ENCODE measurements around the gene ODAM. TPM values are rescaled to one million over a fixed set of nuclear protein-coding genes. Genes with fewer than 3 reads are reported as not detected.
"Not testable (repeated sequence)": the region's sequence is repeated elsewhere in the genome, so short reads cannot be mapped to it uniquely, and the experiment has no call there.

Gene ODAM
- total and polyA plus RNA-seq, 2 of the 8 experiments (the other 6 are each of a cell fraction or from before 2014, with no cell fraction given) = 0.21 TPM; not detected in 1

DNA sequence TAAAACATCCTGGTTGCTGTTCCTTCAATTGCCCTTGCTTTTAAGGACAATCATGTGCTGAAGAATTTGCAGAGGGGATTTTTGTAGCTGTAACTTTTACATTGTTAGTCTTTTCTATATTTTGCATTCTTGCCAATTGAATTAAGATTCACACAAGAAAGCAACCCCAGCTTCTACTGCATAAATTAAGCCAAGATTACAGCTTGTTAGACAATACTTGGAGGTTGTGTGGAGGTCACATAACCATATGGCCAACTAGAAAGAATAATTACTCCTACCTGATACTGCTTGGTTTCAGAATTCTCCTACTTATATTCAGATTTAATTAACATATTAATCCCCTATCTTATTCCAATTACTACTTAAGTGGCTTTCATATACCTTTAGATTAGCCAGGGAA lies 26.3 kb downstream of the ODAM start:
- H4K91ac ChIP-seq (replicated peaks; ENCODE audit: insufficient read length, low read length); H3K36me3 ChIP-seq (ENCODE audit: control insufficient read depth in 2 of 4, insufficient read depth in 4 of 4, low read length in 3 of 4); H4K5ac ChIP-seq (ENCODE audit: insufficient read length, low read depth, low read length); H2AFZ ChIP-seq (ENCODE audit: low read length); H3K9me3 ChIP-seq (ENCODE audit: insufficient read depth in 2 of 2, low read depth in 1 of 2, low read length in 1 of 2); H3K4me2 ChIP-seq (ENCODE audit: insufficient read depth in 1 of 2, low read depth in 2 of 2, low read length in 2 of 2); H2BK20ac ChIP-seq (ENCODE audit: low read length); H2BK5ac ChIP-seq (ENCODE audit: low read depth, low read length); H3K79me1 ChIP-seq (ENCODE audit: low read depth, low read length); H3K27me3 ChIP-seq (replicated peaks in 1 of 4; ENCODE audit: control insufficient read depth in 3 of 4, extremely low read depth in 1 of 4, insufficient read depth in 3 of 4, low read length in 3 of 4); H3K14ac ChIP-seq (ENCODE audit: insufficient read length); H3K4ac ChIP-seq (replicated peaks; ENCODE audit: insufficient read length, low read depth, low read length); H3K18ac ChIP-seq (ENCODE audit: extremely low read depth, low read length); H3K27ac ChIP-seq (ENCODE audit: low read depth, low read length); H4K8ac ChIP-seq (ENCODE audit: extremely low read depth, insufficient read depth, low read length); H3K23me2 ChIP-seq (ENCODE audit: low read depth, low read length); H3K23ac ChIP-seq (ENCODE audit: insufficient read length); DNase-seq (ENCODE audit: low read depth in 1 of 2, low spot score in 2 of 2); H3K9ac ChIP-seq (replicated peaks in 1 of 4; ENCODE audit: extremely low read depth in 1 of 4, low read depth in 3 of 4, low read length in 3 of 4); H2BK12ac ChIP-seq (ENCODE audit: low read depth, low read length); POLR2A ChIA-PET (ENCODE audit: partially characterized antibody); H2BK15ac ChIP-seq (ENCODE audit: low read length); H3K79me2 ChIP-seq (ENCODE audit: control insufficient read depth in 1 of 2, insufficient read depth in 2 of 2, low read length in 2 of 2); H2BK120ac ChIP-seq (replicated peaks; ENCODE audit: low read depth, low read length); H2AK5ac ChIP-seq (ENCODE audit: low read depth, low read length); H3K56ac ChIP-seq (replicated peaks; ENCODE audit: insufficient read length, low read depth, low read length); H3K4me3 ChIP-seq (ENCODE audit: extremely low read depth in 1 of 4, insufficient read depth in 2 of 4, low read depth in 3 of 4, low read length in 4 of 4); FAIRE-seq; H3K4me1 ChIP-seq (replicated peaks in 1 of 4; ENCODE audit: control insufficient read depth in 3 of 4, insufficient read depth in 4 of 4, low read length in 3 of 4); CTCF ChIA-PET (ENCODE audit: partially characterized antibody); H4K20me1 ChIP-seq (replicated peaks in 1 of 2; ENCODE audit: control insufficient read depth in 1 of 2, insufficient read depth in 2 of 2, low read length in 2 of 2): not testable (repeated sequence)
